Smooth muscle cell of the brain vasculature (primary cell): ENCODE results near the gene CCDC159.
"Not testable (repeated sequence)": the region's sequence is repeated elsewhere in the genome, so short reads cannot be mapped to it uniquely, and the experiment has no call there.

Experiments
- DNase-seq: peaks from one replicate; pipeline ENCODE4 v3.0.0-alpha.2; 2012; ENCODE audit warnings: low read depth, low spot score

The CCDC159 gene

GRCh38 chr19:11365557-11366117 lies 19.3 kb downstream of the CCDC159 start:
- no peak for DNase-seq

DNA sequence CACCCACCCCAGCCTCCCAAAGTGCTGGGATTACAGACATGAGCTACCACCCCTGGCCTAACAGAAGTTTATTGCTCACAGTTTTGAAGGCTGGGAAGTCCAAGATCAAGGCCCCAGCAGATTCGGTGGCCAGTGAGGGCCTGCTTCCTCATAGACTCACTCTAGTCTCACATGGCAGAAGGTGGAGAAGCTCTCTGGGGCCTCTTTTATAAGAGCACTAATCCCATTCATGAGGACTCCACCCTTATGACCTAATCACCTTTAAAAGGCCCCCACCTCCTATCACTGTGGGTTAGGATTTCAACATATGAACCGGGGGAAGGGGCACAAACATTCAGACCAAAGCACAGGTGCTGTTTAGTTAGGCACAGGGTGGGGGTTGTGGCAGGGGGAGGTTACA lies 21.2 kb downstream of the CCDC159 start:
- no peak for DNase-seq

- DNase-seq, result no peak
Observed at GRCh38 chr19:11370744-11371143, 24.4 kb downstream of the CCDC159 start.

DNA sequence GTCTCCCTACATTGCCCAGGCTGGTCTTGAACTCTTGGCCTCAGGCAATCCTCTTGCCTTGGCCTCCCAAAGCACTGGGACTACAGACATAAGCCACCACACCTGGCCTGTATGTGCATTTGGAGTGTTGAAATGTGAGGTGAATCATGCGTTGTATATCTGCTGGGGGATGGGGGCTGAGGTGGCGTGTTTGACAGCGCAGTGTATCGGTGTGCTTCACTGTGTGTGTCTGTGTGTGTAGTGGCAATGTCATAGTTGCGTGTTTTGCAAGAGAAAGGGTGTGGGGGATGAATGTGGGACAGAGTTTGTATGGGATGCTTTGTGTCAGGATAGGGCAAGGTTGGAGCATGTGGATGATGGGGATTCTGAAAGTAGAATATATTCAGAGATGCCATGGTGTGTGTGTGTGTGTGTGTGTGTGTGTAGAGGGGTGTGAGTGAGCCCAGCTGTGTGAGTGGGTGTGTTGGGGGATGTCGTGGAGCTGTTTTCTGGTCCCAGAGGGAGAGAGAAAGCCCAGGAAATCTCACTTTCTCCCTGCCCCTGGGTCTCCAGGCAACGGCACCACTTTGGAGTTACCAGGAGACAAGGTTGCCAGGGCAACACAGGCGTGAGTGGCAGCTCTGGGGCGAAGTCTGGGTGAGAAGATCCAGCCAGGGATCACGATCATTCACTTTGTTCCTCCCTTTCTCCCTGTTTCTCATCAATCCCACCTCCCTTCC lies 27.0 kb downstream of the CCDC159 start:
- DNase-seq, result no peak

DNA sequence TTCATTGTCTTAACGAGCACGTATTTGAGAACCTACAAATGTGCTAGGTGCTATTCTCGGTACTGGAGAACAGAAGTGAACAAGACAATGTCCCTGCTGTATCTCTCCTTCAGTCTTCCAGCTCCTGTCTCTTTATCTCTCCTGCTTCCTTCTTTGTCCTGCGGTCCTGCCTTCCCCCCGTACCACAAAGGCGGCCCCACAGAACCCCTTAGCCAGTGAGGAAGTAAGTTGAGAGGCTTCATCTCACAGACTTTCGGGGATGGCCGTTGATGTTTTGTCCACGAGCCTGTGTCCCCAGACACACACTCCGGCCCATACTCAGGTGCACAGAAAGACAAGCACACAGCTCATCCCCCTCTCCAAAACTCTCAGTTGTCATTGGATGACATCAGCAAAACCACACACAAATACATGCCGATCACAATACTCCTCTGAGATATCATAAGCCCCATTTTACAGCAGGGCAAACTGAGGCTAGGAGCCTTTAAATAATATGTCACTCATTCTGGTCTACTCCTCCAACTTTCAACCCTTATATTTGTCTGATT lies 27.6 kb downstream of the CCDC159 start:
- DNase-seq, result no peak

DNA sequence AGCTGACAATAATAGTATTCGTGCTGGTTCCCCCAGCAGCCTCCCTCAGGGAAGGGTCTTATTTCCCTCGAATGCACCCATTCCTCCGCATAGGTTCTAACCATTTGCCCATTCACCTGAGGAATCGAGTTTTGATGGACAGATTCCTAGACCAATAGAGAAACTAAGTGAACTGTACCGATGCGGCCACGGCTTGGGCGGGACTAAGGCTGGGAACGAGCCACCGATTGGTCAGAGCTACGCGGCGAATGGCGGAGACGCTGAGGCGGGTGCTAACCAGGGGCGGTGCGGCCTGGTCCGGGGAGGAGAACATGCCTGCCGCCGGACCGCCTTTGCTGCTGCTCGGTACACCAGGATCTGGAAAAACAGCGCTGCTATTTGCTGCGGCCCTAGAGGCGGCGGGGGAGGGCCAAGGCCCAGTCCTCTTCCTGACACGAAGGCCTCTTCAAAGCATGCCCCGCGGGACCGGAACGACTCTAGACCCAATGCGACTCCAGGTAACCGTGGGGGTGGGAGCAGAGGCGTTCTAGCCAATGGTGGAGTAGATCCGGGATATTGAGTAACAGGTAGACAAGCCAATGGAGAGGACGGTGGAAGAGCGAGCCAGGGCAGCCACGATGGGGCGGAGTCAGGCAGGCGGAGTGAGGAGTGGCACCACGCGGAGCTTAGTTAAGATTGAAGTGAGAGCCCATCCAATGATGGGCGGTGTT lies 28.3 kb downstream of the CCDC159 start, which contains the start of gene SWSAP1:
Gene SWSAP1, plus strand, starts transcription at position 234 of the 710 bp plus-strand sequence. Its CDS starts 15 bp downstream, at position 249.
- peak; percentile 98 for DNase-seq

DNA sequence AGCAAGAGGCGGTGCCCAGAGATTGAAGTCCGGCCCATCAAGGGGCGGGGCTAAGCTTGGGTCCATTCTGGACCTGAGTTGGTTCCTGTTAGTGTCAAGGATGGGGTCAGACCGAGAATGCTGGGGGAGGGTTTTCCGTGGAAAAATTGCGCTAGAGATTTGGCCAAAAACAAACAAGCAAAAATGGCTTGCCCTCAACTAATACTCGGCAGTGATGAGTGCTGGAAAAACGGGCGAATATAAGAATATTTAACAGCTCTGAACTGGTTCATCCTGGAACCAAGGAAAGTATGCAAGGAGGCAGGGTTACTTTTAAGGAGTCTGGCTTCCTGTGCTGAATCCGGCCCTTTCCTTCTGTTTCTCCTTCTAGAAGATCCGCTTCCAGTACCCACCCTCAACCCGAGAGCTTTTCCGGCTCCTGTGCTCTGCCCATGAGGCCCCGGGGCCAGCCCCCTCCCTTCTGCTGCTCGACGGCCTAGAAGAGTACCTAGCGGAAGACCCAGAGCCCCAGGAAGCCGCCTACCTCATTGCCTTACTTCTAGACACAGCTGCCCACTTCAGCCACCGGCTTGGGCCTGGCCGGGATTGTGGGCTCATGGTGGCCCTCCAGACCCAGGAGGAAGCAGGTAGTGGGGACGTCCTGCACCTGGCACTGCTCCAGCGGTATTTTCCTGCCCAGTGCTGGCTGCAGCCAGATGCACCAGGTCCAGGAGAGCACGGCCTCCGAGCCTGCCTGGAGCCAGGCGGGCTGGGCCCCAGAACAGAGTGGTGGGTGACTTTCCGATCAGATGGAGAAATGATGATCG lies 29.0 kb downstream of the CCDC159 start:
- DNase-seq, result no peak

DNA sequence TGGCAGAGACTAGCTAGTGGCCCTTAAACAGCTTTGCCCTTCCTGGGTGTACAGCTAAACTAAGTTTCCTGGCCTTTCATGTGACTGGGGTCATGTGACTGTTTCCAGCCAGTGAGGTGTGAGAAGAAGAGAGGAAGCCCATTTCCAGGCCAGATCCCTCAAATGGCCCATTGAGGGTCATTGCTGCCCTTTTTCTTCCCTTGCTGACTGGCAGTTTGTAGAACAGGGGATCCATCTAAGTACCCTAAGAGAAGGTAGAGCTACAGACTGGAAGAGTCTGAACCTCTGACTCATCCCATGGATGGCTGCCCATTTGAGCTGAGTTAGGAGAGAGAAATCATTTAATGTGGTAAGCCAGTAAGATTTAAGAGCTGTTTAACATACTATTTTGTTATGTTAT lies 30.9 kb downstream of the CCDC159 start:
- no peak for DNase-seq

- DNase-seq, result no peak
Observed at GRCh38 chr19:11377756-11378155, 31.4 kb downstream of the CCDC159 start.

DNA sequence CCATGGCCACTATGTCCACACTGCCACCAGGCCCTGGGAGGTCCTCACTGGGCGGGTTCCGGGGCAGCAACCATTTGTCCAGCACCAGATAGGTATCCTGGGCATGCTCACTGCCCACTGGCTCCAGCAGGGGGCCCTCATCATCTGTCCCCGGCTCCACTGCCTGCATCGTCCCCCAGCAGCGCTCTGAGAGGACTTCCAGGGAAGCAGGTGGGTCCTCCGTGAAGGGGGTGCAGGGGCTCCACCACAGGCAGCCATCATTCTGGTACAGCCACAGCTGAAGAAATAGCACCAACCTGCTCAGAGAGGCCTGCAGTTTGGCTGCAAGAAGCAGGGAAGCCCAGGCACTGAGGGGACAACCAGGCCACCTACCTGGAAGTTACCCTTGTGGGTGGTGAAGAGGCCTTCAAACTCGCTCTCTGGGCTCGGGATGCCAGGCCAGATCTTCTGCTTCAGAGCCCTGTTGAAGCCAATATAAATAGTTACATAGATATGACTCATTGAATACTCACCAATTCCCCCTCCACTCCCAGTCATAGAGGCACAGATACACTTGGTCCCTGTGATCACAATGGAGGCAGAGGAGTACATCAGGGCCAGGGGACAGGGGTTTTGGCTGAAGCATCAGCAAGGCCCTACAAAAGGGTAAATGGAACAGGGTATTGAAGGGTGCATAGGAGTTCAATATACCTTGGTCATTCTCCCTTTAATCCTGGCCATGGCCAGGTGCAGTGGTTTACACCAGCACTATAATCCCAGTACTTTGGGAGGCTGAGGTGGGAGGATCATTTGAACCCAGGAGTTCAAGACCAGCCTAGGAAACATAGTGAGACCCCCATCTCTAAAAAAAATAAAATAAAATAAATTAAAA lies 32.2 kb downstream of the CCDC159 start:
- no peak for DNase-seq

- DNase-seq, result not testable (repeated sequence)
Observed at GRCh38 chr19:11379269-11379845, 33.0 kb downstream of the CCDC159 start.

DNA sequence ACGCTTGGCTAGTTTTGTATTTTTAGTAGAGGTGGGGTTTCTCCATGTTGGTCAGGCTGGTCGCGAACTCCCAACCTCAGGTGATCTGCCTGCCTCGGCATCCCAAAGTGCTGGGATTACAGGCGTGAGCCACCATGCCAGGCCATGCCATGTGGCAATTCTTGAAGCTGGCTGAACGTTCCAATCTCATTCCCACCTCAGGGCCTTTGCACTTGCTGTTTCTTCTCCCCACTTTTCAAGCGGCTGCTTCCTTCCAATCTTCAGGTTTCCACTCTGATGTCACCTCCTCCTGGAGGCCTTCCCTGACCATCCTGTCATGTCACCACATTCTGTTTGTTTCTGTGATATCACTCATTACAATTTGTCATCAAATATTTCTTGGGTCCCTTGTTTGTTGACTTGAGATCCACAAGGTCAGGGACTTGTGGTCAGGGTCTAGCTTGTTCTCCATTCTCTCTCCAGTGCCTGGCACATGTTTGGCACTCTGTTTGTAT lies 33.6 kb downstream of the CCDC159 start:
- DNase-seq, result no peak

DNA sequence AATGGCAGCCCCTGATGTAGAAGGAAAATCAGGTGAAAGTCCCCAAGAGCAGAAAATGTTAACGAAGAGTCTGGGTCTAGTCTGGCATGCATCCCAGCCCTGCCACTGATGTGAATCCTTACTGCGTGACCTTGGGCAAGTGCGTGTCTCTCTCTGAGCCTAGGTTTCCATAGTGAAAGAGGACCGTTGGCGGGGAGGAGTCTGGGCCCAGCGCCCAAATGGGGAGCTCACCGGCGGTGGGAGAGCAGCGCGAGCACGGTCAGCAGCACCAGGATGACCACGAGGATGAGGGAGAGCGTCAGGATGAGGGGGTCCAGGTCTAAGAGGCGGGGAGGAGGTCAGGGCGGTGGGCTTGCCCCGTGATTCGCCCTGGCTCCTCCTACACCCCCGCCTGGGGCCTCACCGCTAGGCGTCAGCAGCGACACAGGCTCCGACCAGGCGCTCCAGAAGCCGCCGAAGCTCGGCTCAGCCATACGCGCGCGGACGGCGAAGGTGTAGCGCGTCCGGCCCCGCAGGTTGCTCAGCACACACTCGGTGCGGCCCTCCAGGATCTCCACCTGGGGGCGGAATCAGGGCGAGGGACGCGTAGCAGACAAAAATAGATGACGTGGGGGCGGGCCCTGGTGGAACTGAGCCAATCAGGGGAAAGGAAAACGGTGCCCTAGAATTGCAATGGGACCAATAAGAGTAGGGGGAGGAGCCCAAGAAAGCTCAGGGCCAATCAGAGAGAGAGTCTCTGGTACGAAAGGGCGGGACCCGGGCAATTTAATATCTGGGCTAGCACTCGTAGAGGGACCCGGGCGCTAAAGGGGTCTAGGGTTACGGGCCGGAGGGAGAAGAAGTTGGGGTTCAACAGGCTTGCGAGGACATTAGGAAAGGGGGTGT lies 34.6 kb downstream of the CCDC159 start:
- DNase-seq, result peak; percentile 75

- DNase-seq, result no peak
Observed at GRCh38 chr19:11382898-11383705, 36.8 kb downstream of the CCDC159 start.

DNA sequence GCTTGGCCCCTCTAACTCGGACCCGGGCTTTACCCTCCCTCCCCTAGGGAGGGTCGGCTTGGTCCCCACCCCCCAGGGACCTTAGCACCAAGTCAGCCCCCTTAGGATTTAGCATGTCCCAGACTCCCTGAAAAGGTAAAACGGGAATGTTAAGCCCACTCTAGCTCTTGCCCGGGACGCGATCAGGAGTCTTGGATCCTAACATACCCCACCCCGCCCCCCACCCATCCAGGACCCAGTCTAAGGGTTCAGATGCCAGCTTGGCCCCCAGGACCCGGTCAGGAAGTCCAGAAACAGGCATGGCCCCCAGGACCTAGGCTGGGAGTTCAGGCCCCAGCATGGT lies 37.4 kb downstream of the CCDC159 start:
- no peak for DNase-seq

DNA sequence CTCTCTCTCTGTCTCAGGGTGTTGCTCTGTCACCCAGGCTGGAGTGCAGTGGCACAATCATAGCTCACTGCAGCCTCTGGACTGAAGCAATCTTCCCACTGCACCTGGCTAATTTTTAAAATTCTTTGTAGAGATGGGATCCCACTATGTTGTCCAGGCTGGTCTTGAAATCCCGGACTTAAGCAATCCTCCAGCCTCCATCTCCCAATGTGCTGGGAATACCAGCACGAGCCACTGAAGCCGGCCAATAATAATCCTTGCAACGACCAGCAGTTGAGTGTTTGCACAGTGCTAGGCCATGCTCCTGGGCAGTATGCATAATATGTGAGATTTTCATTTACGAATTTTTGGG lies 38.4 kb downstream of the CCDC159 start:
- DNase-seq, result no peak

GRCh38 chr19:11387162-11388034 lies 41.1 kb downstream of the CCDC159 start:
- DNase-seq, result no peak

GRCh38 chr19:11390359-11390758 lies 44.0 kb downstream of the CCDC159 start:
- DNase-seq, result no peak
